K562 (cell line): Measurements from ENCODE around the gene ZDHHC14. TPM values are rescaled to one million over a fixed set of nuclear protein-coding genes. Genes with fewer than 3 reads are reported as not detected.

Experiments
- ATAC-seq: fragments of 200-7000 bp; cut with Tn5 transposase; 3 replicates; pipeline ENCODE4 v1.9.1; 2020; ENCODE audit warnings: moderate library complexity
- BruUV-seq: library from RNA; stranded (reverse); fragments of 400-500 nt; replicated peaks from 2 replicates; lab custom pipeline; 2021; lab: Mats Ljungman, UMichigan
- CTCF ChIA-PET: fragments of 300-600 bp; formaldehyde crosslinking; extraction: SDS; loops from one replicate; lab custom pipeline; 2021; ENCODE audit warnings: low intra/inter-chr PET ratio; lab: Yijun Ruan, JAX
- POLR2A ChIA-PET: fragments of 300-600, 350-650 bp; sonication (Branson Sonifier 250); formaldehyde crosslinking; extraction: SDS; loops from one replicate; lab custom pipeline; 2021; ENCODE audit warnings: antibody characterized with exemption, inconsistent platforms; lab: Yijun Ruan, JAX
- DNase-seq, 4 experiments: peaks; one replicate each; pipeline versions ENCODE4 v3.0.0 to v3.0.0-alpha.2; 2011 to 2018; ENCODE audit warnings: low spot score in 3 of 4, mixed read lengths in 3 of 4; ENCODE audit errors: extremely low read depth in 1 of 4
- FAIRE-seq: peaks from 2 replicates; lab custom pipeline; 2011; peaks lifted over from hg19 to GRCh38; lab: Jason Lieb, UNC
- H2AFZ ChIP-seq: 2 replicates; pipeline ENCODE4 v1.6.0; 2011; ENCODE audit warnings: low read depth, low read length, control low read depth, inconsistent platforms
- H3K27ac ChIP-seq: fragments of 200-600 bp; 3 replicates; pipeline ENCODE4 v1.8.0; 2011; ENCODE audit warnings: low read depth, mild to moderate bottlenecking, control low read depth, inconsistent platforms, low read length, moderate library complexity, mixed read lengths; ENCODE audit errors: extremely low read depth
- H3K27me3 ChIP-seq, 2 experiments: fragments of 300-600 bp in 1 of 2; 2 replicates in 1 of 2; 3 replicates in 1 of 2; pipeline versions ENCODE4 v1.6.0 to v1.8.0; 2011; ENCODE audit warnings: inconsistent platforms in 2 of 2, low read length in 2 of 2, mild to moderate bottlenecking in 1 of 2, mixed read lengths in 1 of 2, moderate library complexity in 1 of 2; ENCODE audit not compliant: control insufficient read depth in 2 of 2, insufficient read depth in 2 of 2
- H3K36me3 ChIP-seq: fragments of 300-600 bp; 3 replicates; pipeline ENCODE4 v1.8.0; 2011; ENCODE audit warnings: mild to moderate bottlenecking, low read length, inconsistent platforms; ENCODE audit not compliant: control insufficient read depth, insufficient read depth
- H3K4me1 ChIP-seq, 2 experiments: fragments of 200-600 bp in 1 of 2; replicated peaks in 1 of 2; 2 replicates in 1 of 2; 3 replicates in 1 of 2; pipeline versions ENCODE4 v1.5.1 to v1.8.0; 2011; ENCODE audit warnings: inconsistent platforms in 2 of 2, low read length in 2 of 2, mild to moderate bottlenecking in 1 of 2, mixed read lengths in 1 of 2, moderate library complexity in 1 of 2; ENCODE audit not compliant: control insufficient read depth in 2 of 2, insufficient read depth in 2 of 2
- H3K4me2 ChIP-seq: 2 replicates; pipeline ENCODE4 v1.6.1; 2011; ENCODE audit warnings: low read length, control low read depth, inconsistent platforms, mixed read lengths; ENCODE audit not compliant: insufficient read depth
- H3K4me3 ChIP-seq: fragments of 200-600 bp; sonication (generic), shearing (Covaris generic); 2 replicates; pipeline ENCODE4 v1.5.1; 2016; ENCODE audit warnings: control low read depth, inconsistent platforms
- H3K79me2 ChIP-seq: fragments of 200-600 bp; 3 replicates; pipeline ENCODE4 v1.8.0; 2011; ENCODE audit warnings: low read length, inconsistent platforms; ENCODE audit not compliant: control insufficient read depth, insufficient read depth
- H3K9ac ChIP-seq, 2 experiments: 2 replicates each; pipeline versions ENCODE4 v1.6.0 to v1.6.1; 2011; ENCODE audit warnings: low read depth in 2 of 2, low read length in 2 of 2, control low read depth in 1 of 2, inconsistent platforms in 1 of 2, mild to moderate bottlenecking in 1 of 2, mixed read lengths in 1 of 2; ENCODE audit not compliant: insufficient read depth in 1 of 2
- H3K9me1 ChIP-seq: one replicate; pipeline ENCODE4 v1.6.0; 2011; ENCODE audit warnings: inconsistent platforms, mild to moderate bottlenecking, low read length, moderate library complexity; ENCODE audit not compliant: control insufficient read depth, insufficient read depth
- H3K9me3 ChIP-seq: replicated peaks from 2 replicates; pipeline ENCODE4 v1.5.1; 2011; ENCODE audit warnings: low read depth, low read length, inconsistent platforms; ENCODE audit not compliant: control insufficient read depth, insufficient read depth
- H4K20me1 ChIP-seq: replicated peaks from 2 replicates; pipeline ENCODE4 v1.6.1; 2011; ENCODE audit warnings: low read length, inconsistent platforms, mixed read lengths; ENCODE audit not compliant: control insufficient read depth, insufficient read depth
- BHLHE40 ChIP-seq: IDR thresholded peaks from 2 replicates; pipeline ENCODE4 v1.6.1; 2011; ENCODE audit warnings: low read length, improper control_type of control experiment
- CBX5 ChIP-seq: IDR thresholded peaks from 2 replicates; pipeline ENCODE4 v1.6.1; 2014; ENCODE audit warnings: low read depth, borderline replicate concordance
- GATAD2A ChIP-seq: fragments of 450-650 bp; IDR thresholded peaks from 2 replicates; pipeline ENCODE4 v1.6.1; 2017
- KLF1 ChIP-seq: fragments of 450-650 bp; IDR thresholded peaks from 2 replicates; pipeline ENCODE4 v1.6.1; 2016; ENCODE audit warnings: missing genetic modification characterization, missing compliant biosample characterization
- MITF ChIP-seq: IDR thresholded peaks from 2 replicates; pipeline ENCODE4 v1.6.1; 2014; ENCODE audit warnings: antibody characterized with exemption
- MYNN ChIP-seq, 2 experiments: sonication (generic); formaldehyde crosslinking in 1 of 2; IDR thresholded peaks; 2 replicates each; pipeline versions ENCODE4 v1.5.0 to v1.6.1; 2016 to 2020; ENCODE audit warnings: antibody characterized with exemption in 1 of 2, missing genetic modification reagents in 1 of 2
- NFIX ChIP-seq: fragments of 250-450 bp; sonication (Bioruptor Pico); IDR thresholded peaks from 2 replicates; pipeline ENCODE4 v1.4.0; 2020; ENCODE audit warnings: low read depth, mild to moderate bottlenecking, moderate library complexity
- PHF20 ChIP-seq: fragments of 450-650 bp; IDR thresholded peaks from 2 replicates; pipeline ENCODE4 v1.6.1; 2018; ENCODE audit not compliant: partially characterized antibody
- POLR3G ChIP-seq: IDR thresholded peaks from 2 replicates; pipeline ENCODE4 v1.6.1; 2011; ENCODE audit not compliant: insufficient read length, insufficient replicate concordance; ENCODE audit errors: extremely low read depth
- RBFOX2 ChIP-seq: fragments of 200-400 bp; formaldehyde crosslinking; IDR thresholded peaks from 2 replicates; pipeline ENCODE4 v1.6.1; 2017; ENCODE audit warnings: low read depth, mild to moderate bottlenecking, low read length, moderate library complexity
- WGBS: fragments of 100-300 bp; shearing (Covaris generic); methylation state at CpG from one replicate; pipeline ENCODE4 v1.1.6; 2016; ENCODE audit warnings: low coverage, mixed read lengths; ENCODE audit not compliant: insufficient coverage; ENCODE audit errors: missing lambda C conversion rate; 5-methylcytosine and 5-hydroxymethylcytosine counted together
- in situ Hi-C: fragments of 300-500 bp; cut with MboI; formaldehyde crosslinking; loops from 4 replicates; pipeline ENCODE4 v1.15.0; 2018; ENCODE audit warnings: inconsistent platforms, mixed read lengths
- intact Hi-C: fragments of 100-400 bp; cut with micrococcal nuclease; formaldehyde crosslinking; loops from 2 replicates; pipeline ENCODE4 v1.14.2; 2022
- polyA plus RNA-seq, 8 experiments: library from polyadenylated mRNA; depleted of rRNA in 4 of 8; stranded (reverse) in 5 of 8; unstranded in 3 of 8; fragments of >200 nt; fragmentation: Nextera tagmentation in 2 of 8; fragmentation: Illumina TruSeq in 1 of 8; extraction: Ambion mirVana in 2 of 8; extraction: Trizol in 1 of 8; gene quantifications; 2 replicates each; pipeline versions ENCODE4 v1.2.1 to v1.2.3, GENCODE V29; 2011 to 2014; ENCODE audit warnings: inconsistent platforms in 1 of 8, missing spikeins in 1 of 8
- total RNA-seq, 7 experiments: library from RNA; depleted of rRNA in 6 of 7; stranded (reverse); fragments of >200 nt in 6 of 7; fragmentation: Illumina TruSeq in 2 of 7; extraction: Trizol in 2 of 7; gene quantifications; 2 replicates each; pipeline versions ENCODE4 v1.2.1 to v1.2.3, GENCODE V29; 2011 to 2021; ENCODE audit warnings: low replicate concordance in 1 of 7
- TF ChIP-seq, protein P1 (sequence below): fragments of 150-350 bp; conservative IDR thresholded peaks from 2 replicates; pipeline ENCODE4 v1.6.1; 2014; ENCODE audit warnings: low read length
- TF ChIP-seq, protein P2 (sequence below): conservative IDR thresholded peaks from 2 replicates; pipeline ENCODE4 v1.6.1; 2011; ENCODE audit warnings: low read depth, mild to moderate bottlenecking, low read length; ENCODE audit not compliant: control insufficient read depth
- TF ChIP-seq, protein P3 (sequence below): fragments of 250-450 bp; sonication (Bioruptor Pico); IDR thresholded peaks from 2 replicates; pipeline ENCODE4 v1.8.0; 2022; ENCODE audit warnings: moderate library complexity, mild to moderate bottlenecking, inconsistent platforms

The ZDHHC14 gene
- total and polyA plus RNA-seq, 9 of the 15 experiments (the other 6 are each of a cell fraction or from before 2014, with no cell fraction given), result 0.92 to 23.1 (median 13.8) TPM

- TF ChIP-seq, protein P1, sequence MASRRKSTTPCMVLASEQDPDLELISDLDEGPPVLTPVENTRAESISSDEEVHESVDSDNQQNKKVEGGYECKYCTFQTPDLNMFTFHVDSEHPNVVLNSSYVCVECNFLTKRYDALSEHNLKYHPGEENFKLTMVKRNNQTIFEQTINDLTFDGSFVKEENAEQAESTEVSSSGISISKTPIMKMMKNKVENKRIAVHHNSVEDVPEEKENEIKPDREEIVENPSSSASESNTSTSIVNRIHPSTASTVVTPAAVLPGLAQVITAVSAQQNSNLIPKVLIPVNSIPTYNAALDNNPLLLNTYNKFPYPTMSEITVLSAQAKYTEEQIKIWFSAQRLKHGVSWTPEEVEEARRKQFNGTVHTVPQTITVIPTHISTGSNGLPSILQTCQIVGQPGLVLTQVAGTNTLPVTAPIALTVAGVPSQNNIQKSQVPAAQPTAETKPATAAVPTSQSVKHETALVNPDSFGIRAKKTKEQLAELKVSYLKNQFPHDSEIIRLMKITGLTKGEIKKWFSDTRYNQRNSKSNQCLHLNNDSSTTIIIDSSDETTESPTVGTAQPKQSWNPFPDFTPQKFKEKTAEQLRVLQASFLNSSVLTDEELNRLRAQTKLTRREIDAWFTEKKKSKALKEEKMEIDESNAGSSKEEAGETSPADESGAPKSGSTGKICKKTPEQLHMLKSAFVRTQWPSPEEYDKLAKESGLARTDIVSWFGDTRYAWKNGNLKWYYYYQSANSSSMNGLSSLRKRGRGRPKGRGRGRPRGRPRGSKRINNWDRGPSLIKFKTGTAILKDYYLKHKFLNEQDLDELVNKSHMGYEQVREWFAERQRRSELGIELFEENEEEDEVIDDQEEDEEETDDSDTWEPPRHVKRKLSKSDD, result no peak
- TF ChIP-seq RBFOX2 (no peak), NFIX (CRISPR knock-in tag) (no peak), GATAD2A (no peak), POLR3G (no peak), MITF (no peak), BHLHE40 (no peak)
Measured at GRCh38 chr6:157620944-157621343, 240.0 kb downstream of the ZDHHC14 start (continued).

- in situ Hi-C loops, result no loop called here
- Histone ChIP-seq H3K36me3 (no peaks in the 10 kb centered on the region), H3K9me3 (no peaks in the 10 kb centered on the region), H3K4me3 (no peak overlapping the region), H3K79me2 (no peaks in the 10 kb centered on the region), H3K27me3 (no peaks in the 10 kb centered on the region; a peak in 1 of 5 replicates), H3K9me1 (no peaks in the 10 kb centered on the region), H2AFZ (no peak overlapping the region), H3K4me2 (no peak overlapping the region), H4K20me1 (no peaks in the 10 kb centered on the region), H3K9ac (no peak overlapping the region), H3K27ac (no peak overlapping the region), H3K4me1 (no peaks in the 10 kb centered on the region; a peak in 2 of 5 replicates)
- no TSS peak for BruUV-seq
- ChIA-PET CTCF (no interaction called here), POLR2A (interaction anchor here (0.6 to 0.8 kb wide), 2 partner anchors 20 to 60 kb away, joined by 3 to 4 read pairs; no protein-coding TSS in a partner anchor)
- FAIRE-seq (no peak), DNase-seq (no peak), ATAC-seq (no peak)
- WGBS, result 85% methylated on average over 6 of the region's 6 CpGs
- intact Hi-C loops, result no loop called here
- TF ChIP-seq CBX5, result no peak
- TF ChIP-seq, protein P2, sequence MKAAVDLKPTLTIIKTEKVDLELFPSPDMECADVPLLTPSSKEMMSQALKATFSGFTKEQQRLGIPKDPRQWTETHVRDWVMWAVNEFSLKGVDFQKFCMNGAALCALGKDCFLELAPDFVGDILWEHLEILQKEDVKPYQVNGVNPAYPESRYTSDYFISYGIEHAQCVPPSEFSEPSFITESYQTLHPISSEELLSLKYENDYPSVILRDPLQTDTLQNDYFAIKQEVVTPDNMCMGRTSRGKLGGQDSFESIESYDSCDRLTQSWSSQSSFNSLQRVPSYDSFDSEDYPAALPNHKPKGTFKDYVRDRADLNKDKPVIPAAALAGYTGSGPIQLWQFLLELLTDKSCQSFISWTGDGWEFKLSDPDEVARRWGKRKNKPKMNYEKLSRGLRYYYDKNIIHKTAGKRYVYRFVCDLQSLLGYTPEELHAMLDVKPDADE, result no peak
- no peak for TF ChIP-seq PHF20
- TF ChIP-seq, protein P3, sequence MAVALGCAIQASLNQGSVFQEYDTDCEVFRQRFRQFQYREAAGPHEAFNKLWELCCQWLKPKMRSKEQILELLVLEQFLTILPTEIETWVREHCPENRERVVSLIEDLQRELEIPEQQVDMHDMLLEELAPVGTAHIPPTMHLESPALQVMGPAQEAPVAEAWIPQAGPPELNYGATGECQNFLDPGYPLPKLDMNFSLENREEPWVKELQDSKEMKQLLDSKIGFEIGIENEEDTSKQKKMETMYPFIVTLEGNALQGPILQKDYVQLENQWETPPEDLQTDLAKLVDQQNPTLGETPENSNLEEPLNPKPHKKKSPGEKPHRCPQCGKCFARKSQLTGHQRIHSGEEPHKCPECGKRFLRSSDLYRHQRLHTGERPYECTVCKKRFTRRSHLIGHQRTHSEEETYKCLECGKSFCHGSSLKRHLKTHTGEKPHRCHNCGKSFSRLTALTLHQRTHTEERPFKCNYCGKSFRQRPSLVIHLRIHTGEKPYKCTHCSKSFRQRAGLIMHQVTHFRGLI, result no peak
- TF ChIP-seq MYNN (IDR thresholded peaks at IDR 0.05), result no peak
- no peak for TF ChIP-seq MYNN (CRISPR knock-in tag; IDR thresholded peaks at IDR 0.05)
- no peak for TF ChIP-seq KLF1 (tag)
Measured at GRCh38 chr6:157621406-157621805, 240.4 kb downstream of the ZDHHC14 start.
